HepG2 (cell line): Measurements from ENCODE around the gene ZNF180. TPM values are rescaled to one million over a fixed set of nuclear protein-coding genes. Genes with fewer than 3 reads are reported as not detected.
"Not testable (repeated sequence)": the region's sequence is repeated elsewhere in the genome, so short reads cannot be mapped to it uniquely, and the experiment has no call there.

ENCODE experiments used
- ATAC-seq: fragments of 200-7000 bp; cut with Tn5 transposase; 3 replicates; pipeline ENCODE4 v1.9.1; 2020; ENCODE audit warnings: mild to moderate bottlenecking, moderate library complexity
- BruUV-seq: library from RNA; stranded (reverse); fragments of 400-500 nt; replicated peaks from 2 replicates; lab custom pipeline; 2021; lab: Mats Ljungman, UMichigan
- CTCF ChIA-PET: fragments of 300-600 bp; formaldehyde crosslinking; extraction: SDS; loops from one replicate; lab custom pipeline; 2021; ENCODE audit warnings: low total read pairs, inconsistent platforms, low intra/inter-chr PET ratio; lab: Yijun Ruan, JAX
- POLR2A ChIA-PET: fragments of 350-600 bp; sonication (Branson Sonifier 250); formaldehyde crosslinking; loops from one replicate; lab custom pipeline; 2020; ENCODE audit warnings: antibody characterized with exemption, inconsistent platforms; lab: Yijun Ruan, JAX
- DNase-seq: peaks from one replicate; pipeline ENCODE4 v3.0.0-alpha.2; 2015; ENCODE audit warnings: low spot score
- FAIRE-seq: peaks from 3 replicates; lab custom pipeline; 2011; peaks lifted over from hg19 to GRCh38; lab: Jason Lieb, UNC
- H2AFZ ChIP-seq: one replicate; pipeline ENCODE4 v1.6.1; 2011; ENCODE audit warnings: low read length, inconsistent platforms
- H3K27ac ChIP-seq: fragments of 300-600 bp; 3 replicates; pipeline ENCODE4 v1.8.0; 2011; ENCODE audit warnings: mixed run types, mild to moderate bottlenecking, mixed read lengths, low read length, inconsistent platforms; ENCODE audit not compliant: insufficient read depth; ENCODE audit errors: extremely low read length
- H3K27me3 ChIP-seq, 2 experiments: fragments of 200-600 bp in 1 of 2; 2 replicates in 1 of 2; 3 replicates in 1 of 2; pipeline versions ENCODE4 v1.6.0 to v1.8.0; 2011; ENCODE audit warnings: low read length in 2 of 2, mild to moderate bottlenecking in 2 of 2, moderate library complexity in 2 of 2, inconsistent platforms in 1 of 2; ENCODE audit not compliant: insufficient read depth in 2 of 2, control insufficient read depth in 1 of 2
- H3K36me3 ChIP-seq, 2 experiments: fragments of 200-600 bp in 1 of 2; replicated peaks in 1 of 2; 2 replicates in 1 of 2; 3 replicates in 1 of 2; pipeline versions ENCODE4 v1.5.1 to v1.8.0; 2011; ENCODE audit warnings: low read length in 2 of 2, inconsistent platforms in 1 of 2; ENCODE audit not compliant: insufficient read depth in 2 of 2, control insufficient read depth in 1 of 2
- H3K4me1 ChIP-seq: 2 replicates; pipeline ENCODE4 v1.5.1; 2012; ENCODE audit warnings: low read length, inconsistent platforms; ENCODE audit not compliant: insufficient read depth
- H3K4me2 ChIP-seq: 2 replicates; pipeline ENCODE4 v1.6.0; 2011; ENCODE audit warnings: low read depth, low read length, inconsistent platforms
- H3K4me3 ChIP-seq, 3 experiments: fragments of 200-600 bp in 1 of 3; sonication (generic), shearing (Covaris generic) in 1 of 3; replicated peaks in 1 of 3; 2 replicates each; pipeline ENCODE4 v1.5.1; 2011 to 2016; ENCODE audit warnings: low read length in 3 of 3, inconsistent platforms in 2 of 3, low read depth in 2 of 3, mild to moderate bottlenecking in 2 of 3, control low read depth in 1 of 3, mixed read lengths in 1 of 3; ENCODE audit not compliant: insufficient read depth in 1 of 3
- H3K79me2 ChIP-seq: one replicate; pipeline ENCODE4 v1.6.1; 2011; ENCODE audit warnings: low read length, inconsistent platforms; ENCODE audit not compliant: insufficient read depth
- H3K9ac ChIP-seq: 2 replicates; pipeline ENCODE4 v1.6.0; 2011; ENCODE audit warnings: mild to moderate bottlenecking, low read depth, low read length, inconsistent platforms; ENCODE audit not compliant: insufficient read depth
- H3K9me3 ChIP-seq: 2 replicates; pipeline ENCODE4 v1.5.1; 2012; ENCODE audit warnings: mild to moderate bottlenecking, low read length
- H4K20me1 ChIP-seq: 2 replicates; pipeline ENCODE4 v1.6.0; 2011; ENCODE audit warnings: inconsistent platforms, mild to moderate bottlenecking, low read length, moderate library complexity; ENCODE audit not compliant: insufficient read depth
- HOXD1 ChIP-seq: sonication (generic); formaldehyde crosslinking; IDR thresholded peaks from 2 replicates; pipeline ENCODE4 v1.5.0; 2020; ENCODE audit warnings: missing genetic modification reagents
- IRF9 ChIP-seq: sonication (generic); formaldehyde crosslinking; IDR thresholded peaks from 2 replicates; pipeline ENCODE4 v1.8.0; 2022; ENCODE audit warnings: missing genetic modification reagents, mild to moderate bottlenecking, borderline replicate concordance
- NR0B2 ChIP-seq: sonication (generic); formaldehyde crosslinking; IDR thresholded peaks from 2 replicates; pipeline ENCODE4 v1.4.0; 2020; ENCODE audit warnings: mild to moderate bottlenecking, missing genetic modification reagents
- RBAK ChIP-seq: sonication (generic); formaldehyde crosslinking; IDR thresholded peaks from 2 replicates; pipeline ENCODE4 v1.5.1; 2020; ENCODE audit warnings: mild to moderate bottlenecking, missing genetic modification reagents
- RFXANK ChIP-seq: IDR thresholded peaks from 2 replicates; pipeline ENCODE4 v1.6.1; 2016
- ZBTB20 ChIP-seq: sonication (generic); formaldehyde crosslinking; IDR thresholded peaks from 2 replicates; pipeline ENCODE4 v1.8.1; 2023; ENCODE audit warnings: missing genetic modification reagents, low read depth, mild to moderate bottlenecking, borderline replicate concordance
- ZBTB21 ChIP-seq: sonication (generic); formaldehyde crosslinking; IDR thresholded peaks from 2 replicates; pipeline ENCODE4 v1.4.0; 2020; ENCODE audit warnings: missing genetic modification reagents
- ZNF101 ChIP-seq: sonication (generic); formaldehyde crosslinking; IDR thresholded peaks from 2 replicates; pipeline ENCODE4 v1.4.0; 2020; ENCODE audit warnings: mild to moderate bottlenecking, low read depth, missing genetic modification reagents, borderline replicate concordance
- ZNF549 ChIP-seq: sonication (generic); formaldehyde crosslinking; IDR thresholded peaks from 2 replicates; pipeline ENCODE4 v1.5.0; 2020; ENCODE audit warnings: missing genetic modification reagents
- ZNF552 ChIP-seq: sonication (generic); formaldehyde crosslinking; IDR thresholded peaks from 2 replicates; pipeline ENCODE4 v1.9.0; 2022; ENCODE audit warnings: missing genetic modification reagents, mild to moderate bottlenecking, borderline replicate concordance
- ZNF652 ChIP-seq: IDR thresholded peaks from 2 replicates; pipeline ENCODE4 v1.6.1; 2016; ENCODE audit warnings: low read depth, borderline replicate concordance
- WGBS: methylation state at CpG from one replicate; pipeline ENCODE4 v1.1.6; 2017; ENCODE audit warnings: low lambda C conversion rate; 5-methylcytosine and 5-hydroxymethylcytosine counted together
- in situ Hi-C: cut with HindIII; loops from 2 replicates; pipeline ENCODE4 v1.10.0; 2017; ENCODE audit warnings: low pct_unique_long_range_greater_than_20kb; ENCODE audit not compliant: extremely low pct_ligation_motif_present
- intact Hi-C: fragments of 100-400 bp; cut with micrococcal nuclease; formaldehyde crosslinking; loops from one replicate; pipeline ENCODE4 v1.10.0; 2022; ENCODE audit not compliant: unreplicated experiment
- polyA plus RNA-seq, 8 experiments: library from polyadenylated mRNA; depleted of rRNA in 3 of 8; stranded (reverse) in 7 of 8; unstranded in 1 of 8; fragments of >200 nt; fragmentation: Illumina TruSeq in 4 of 8; extraction: Trizol in 4 of 8; gene quantifications; 2 replicates each; pipeline versions ENCODE4 v1.2.1 to v1.2.3, GENCODE V29; 2011 to 2016; ENCODE audit warnings: low read depth in 4 of 8, missing spikeins in 1 of 8, mixed read lengths in 1 of 8; ENCODE audit not compliant: insufficient read depth in 1 of 8
- total RNA-seq, 5 experiments: library from RNA; depleted of rRNA; stranded (reverse); fragments of >200 nt; fragmentation: Illumina TruSeq; extraction: Trizol; gene quantifications; 2 replicates each; pipeline ENCODE4 v1.2.3, GENCODE V29; 2016; ENCODE audit warnings: low read depth in 1 of 5

Gene ZNF180
- total and polyA plus RNA-seq, 2 of the 13 experiments (the other 11 are each of a cell fraction or from before 2014, with no cell fraction given), result 0.92 to 9.3 TPM

DNA sequence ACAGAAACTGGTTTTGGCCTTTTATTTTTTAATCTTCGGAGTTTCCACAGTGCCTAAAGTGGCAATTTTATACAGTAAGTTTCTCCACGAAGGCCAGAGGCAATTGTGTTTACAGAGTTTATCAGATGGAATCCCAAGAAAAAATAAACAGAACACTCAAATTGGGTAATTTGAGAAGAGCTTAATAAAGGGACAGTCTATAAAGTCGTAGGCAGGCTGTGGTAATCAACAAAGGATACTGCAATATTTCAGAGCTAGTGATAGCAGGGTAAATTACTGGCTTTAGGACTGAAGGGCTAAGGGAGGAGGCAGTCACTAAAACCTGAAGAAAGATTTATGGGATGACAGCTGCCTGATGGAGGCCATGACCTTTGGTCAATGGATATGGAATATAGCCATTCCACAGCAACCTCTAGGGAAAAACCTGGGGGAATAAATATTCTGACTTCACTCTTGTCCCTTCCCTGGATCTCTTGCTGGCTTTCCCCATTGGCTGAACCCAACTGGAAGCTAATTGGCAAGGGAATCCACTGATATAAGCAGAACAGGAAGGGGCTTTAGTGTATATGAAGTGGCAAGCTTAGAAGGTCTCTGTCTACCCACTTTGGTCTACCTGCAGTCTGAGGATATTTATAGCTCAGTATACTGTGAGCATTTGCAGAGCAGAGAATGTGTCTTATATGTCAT lies 37.6 kb downstream of the ZNF180 start:
- intact Hi-C loops, H3K27ac ChIP-seq, H3K27me3 ChIP-seq, H3K4me2 ChIP-seq, H3K36me3 ChIP-seq, H3K4me1 ChIP-seq, BruUV-seq, FAIRE-seq, H3K9ac ChIP-seq, CTCF ChIA-PET, DNase-seq, H3K79me2 ChIP-seq, in situ Hi-C loops, H2AFZ ChIP-seq, ATAC-seq, H3K4me3 ChIP-seq, POLR2A ChIA-PET, H4K20me1 ChIP-seq: not testable (repeated sequence)
- peaks cover 63% of the 10 kb centered on the region for H3K9me3 ChIP-seq
- WGBS, result 0% methylated on average over 3 of the region's 3 CpGs

GRCh38 chr19:44456016-44456415 lies 44.3 kb downstream of the ZNF180 start:
- DNase-seq, result not testable (repeated sequence)

GRCh38 chr19:44455100-44455499 lies 45.2 kb downstream of the ZNF180 start:
- Histone ChIP-seq H3K9me3 (peaks cover 75% of the 10 kb centered on the region), H3K4me2 (no peak overlapping the region), H3K79me2 (no peaks in the 10 kb centered on the region), H3K36me3 (no peaks in the 10 kb centered on the region), H3K4me3 (no peak overlapping the region), H4K20me1 (no peaks in the 10 kb centered on the region), H2AFZ (no peak overlapping the region), H3K4me1 (no peaks in the 10 kb centered on the region), H3K9ac (no peak overlapping the region), H3K27ac (no peak overlapping the region), H3K27me3 (no peaks in the 10 kb centered on the region)
- POLR2A ChIA-PET, result no interaction called here
- in situ Hi-C loops (no loop called here), intact Hi-C loops (no loop called here)
- 3% methylated on average over 4 of the region's 4 CpGs for WGBS
- no TSS peak for BruUV-seq
- ATAC-seq (no peak), FAIRE-seq (no peak), DNase-seq (no peak)
- CTCF ChIA-PET, result no interaction called here
- no peak for TF ChIP-seq RBAK
- TF ChIP-seq ZNF552, result no peak
- TF ChIP-seq IRF9, result no peak
- TF ChIP-seq ZNF652 (CRISPR knock-in tag), result no peak
- no peak for TF ChIP-seq ZNF101 (CRISPR knock-in tag)
- TF ChIP-seq NR0B2 (CRISPR knock-in tag), result no peak
- no peak for TF ChIP-seq HOXD1
- no peak for TF ChIP-seq ZBTB21 (CRISPR knock-in tag)
- no peak for TF ChIP-seq ZNF549 (CRISPR knock-in tag)
- no peak for TF ChIP-seq RFXANK
- TF ChIP-seq ZBTB20 (CRISPR knock-in tag), result no peak

More at GRCh38 chr19:44456016-44456415, 44.3 kb downstream of the ZNF180 start:
- H3K27me3 ChIP-seq, FAIRE-seq, H3K4me3 ChIP-seq, H3K27ac ChIP-seq, BruUV-seq, H3K9ac ChIP-seq, H2AFZ ChIP-seq, ATAC-seq, CTCF ChIA-PET, POLR2A ChIA-PET, H4K20me1 ChIP-seq, H3K4me2 ChIP-seq, intact Hi-C loops, in situ Hi-C loops, H3K79me2 ChIP-seq, H3K36me3 ChIP-seq, H3K4me1 ChIP-seq: not testable (repeated sequence)
- peaks cover 67% of the 10 kb centered on the region for H3K9me3 ChIP-seq
- 30% methylated on average over 6 of the region's 13 CpGs for WGBS
